SK-N-SH treated with all-trans-retinoic acid at 6 μM for 48 hours (cell line): Measurements from ENCODE around the gene OSM.

Experiments used
- ARNTL ChIP-seq: fragments of 450-650 bp; formaldehyde crosslinking; IDR thresholded peaks from 2 replicates; pipeline ENCODE4 v1.5.0; 2020; ENCODE audit warnings: low read depth, mild to moderate bottlenecking, moderate library complexity, borderline replicate concordance
- BACH2 ChIP-seq: fragments of 250-450 bp; sonication (Bioruptor Pico); IDR thresholded peaks from 2 replicates; pipeline ENCODE4 v1.9.0; 2021; ENCODE audit warnings: mild to moderate bottlenecking, borderline replicate concordance
- GLIS3 ChIP-seq: fragments of 250-450 bp; sonication (Bioruptor Pico); IDR thresholded peaks from 2 replicates; pipeline ENCODE4 v1.5.0; 2020; ENCODE audit warnings: mild to moderate bottlenecking, moderate library complexity
- OSR1 ChIP-seq: fragments of 250-450 bp; sonication (Bioruptor Pico); IDR thresholded peaks from 2 replicates; pipeline ENCODE4 v1.8.0; 2022; ENCODE audit warnings: moderate library complexity, mild to moderate bottlenecking, inconsistent platforms
- PPARA ChIP-seq: fragments of 250-450 bp; sonication (Bioruptor Pico); IDR thresholded peaks from 2 replicates; pipeline ENCODE4 v1.5.0; 2020; ENCODE audit warnings: mild to moderate bottlenecking, borderline replicate concordance
- RARB ChIP-seq: fragments of 250-450 bp; sonication (Bioruptor Pico); IDR thresholded peaks from 2 replicates; pipeline ENCODE4 v1.8.0; 2021; ENCODE audit warnings: mild to moderate bottlenecking, moderate library complexity
- ZFP3 ChIP-seq: fragments of 250-450 bp; sonication (Bioruptor Pico); IDR thresholded peaks from 2 replicates; pipeline ENCODE4 v1.5.0; 2020; ENCODE audit warnings: mild to moderate bottlenecking, moderate library complexity
- ZFP30 ChIP-seq: fragments of 450-650 bp; formaldehyde crosslinking; IDR thresholded peaks from 2 replicates; pipeline ENCODE4 v1.5.0; 2022; ENCODE audit warnings: mild to moderate bottlenecking, moderate library complexity
- TF ChIP-seq, protein P1 (sequence below): fragments of 250-450 bp; sonication (Bioruptor Pico); IDR thresholded peaks from 2 replicates; pipeline ENCODE4 v1.8.0; 2021; ENCODE audit warnings: low read depth, mild to moderate bottlenecking, moderate library complexity, borderline replicate concordance
- TF ChIP-seq, protein P2 (sequence below): fragments of 250-450 bp; sonication (Bioruptor Pico); IDR thresholded peaks from 2 replicates; pipeline ENCODE4 v1.8.0; 2020; ENCODE audit warnings: mild to moderate bottlenecking, moderate library complexity, borderline replicate concordance
- TF ChIP-seq, protein P3 (sequence below): fragments of 250-450 bp; sonication (Bioruptor Pico); IDR thresholded peaks from 2 replicates; pipeline ENCODE4 v1.5.1; 2020; ENCODE audit warnings: low read depth, mild to moderate bottlenecking, moderate library complexity
- TF ChIP-seq, protein P4 (sequence below): fragments of 250-450 bp; sonication (Bioruptor Pico); IDR thresholded peaks from 2 replicates; pipeline ENCODE4 v1.5.1; 2021; ENCODE audit warnings: mild to moderate bottlenecking, moderate library complexity

DNA sequence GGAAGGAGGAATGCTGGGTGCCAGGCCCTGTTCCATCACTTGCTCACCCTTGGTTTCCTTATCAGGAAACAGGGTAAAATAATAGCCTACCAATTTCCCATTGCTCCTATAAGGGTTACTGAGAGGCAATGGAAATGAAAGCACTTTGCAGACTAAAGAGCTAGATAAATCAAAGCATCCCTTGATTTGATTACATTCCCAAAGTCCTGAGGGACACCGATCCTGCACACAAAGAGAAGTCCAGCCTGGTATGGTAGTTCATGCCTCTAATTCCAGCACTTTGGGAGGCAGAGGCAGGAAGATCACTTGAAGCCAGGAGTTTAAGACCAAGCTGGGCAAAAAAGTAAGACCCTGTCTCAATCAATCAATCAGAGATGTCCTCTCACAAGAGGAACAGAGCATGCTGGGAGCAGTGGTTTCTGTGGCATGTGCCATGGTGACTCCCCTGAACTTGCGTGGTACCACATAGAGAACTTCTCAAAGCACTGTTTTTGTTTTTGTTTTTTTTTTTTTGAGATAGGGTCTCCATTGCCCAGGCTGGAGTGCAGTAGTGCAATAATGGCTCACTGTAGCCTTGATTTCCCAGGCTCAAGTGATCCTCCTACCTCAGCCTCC is 49.4 kb upstream of the OSM start:
- TF ChIP-seq PPARA: no peak
- TF ChIP-seq, protein P1, sequence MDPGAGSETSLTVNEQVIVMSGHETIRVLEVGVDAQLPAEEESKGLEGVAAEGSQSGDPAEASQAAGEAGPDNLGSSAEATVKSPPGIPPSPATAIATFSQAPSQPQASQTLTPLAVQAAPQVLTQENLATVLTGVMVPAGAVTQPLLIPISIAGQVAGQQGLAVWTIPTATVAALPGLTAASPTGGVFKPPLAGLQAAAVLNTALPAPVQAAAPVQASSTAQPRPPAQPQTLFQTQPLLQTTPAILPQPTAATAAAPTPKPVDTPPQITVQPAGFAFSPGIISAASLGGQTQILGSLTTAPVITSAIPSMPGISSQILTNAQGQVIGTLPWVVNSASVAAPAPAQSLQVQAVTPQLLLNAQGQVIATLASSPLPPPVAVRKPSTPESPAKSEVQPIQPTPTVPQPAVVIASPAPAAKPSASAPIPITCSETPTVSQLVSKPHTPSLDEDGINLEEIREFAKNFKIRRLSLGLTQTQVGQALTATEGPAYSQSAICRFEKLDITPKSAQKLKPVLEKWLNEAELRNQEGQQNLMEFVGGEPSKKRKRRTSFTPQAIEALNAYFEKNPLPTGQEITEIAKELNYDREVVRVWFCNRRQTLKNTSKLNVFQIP (CRISPR knock-in tag): no peak
- TF ChIP-seq RARB (CRISPR knock-in tag): no peak
- TF ChIP-seq ZFP30: no peak
- TF ChIP-seq, protein P2, sequence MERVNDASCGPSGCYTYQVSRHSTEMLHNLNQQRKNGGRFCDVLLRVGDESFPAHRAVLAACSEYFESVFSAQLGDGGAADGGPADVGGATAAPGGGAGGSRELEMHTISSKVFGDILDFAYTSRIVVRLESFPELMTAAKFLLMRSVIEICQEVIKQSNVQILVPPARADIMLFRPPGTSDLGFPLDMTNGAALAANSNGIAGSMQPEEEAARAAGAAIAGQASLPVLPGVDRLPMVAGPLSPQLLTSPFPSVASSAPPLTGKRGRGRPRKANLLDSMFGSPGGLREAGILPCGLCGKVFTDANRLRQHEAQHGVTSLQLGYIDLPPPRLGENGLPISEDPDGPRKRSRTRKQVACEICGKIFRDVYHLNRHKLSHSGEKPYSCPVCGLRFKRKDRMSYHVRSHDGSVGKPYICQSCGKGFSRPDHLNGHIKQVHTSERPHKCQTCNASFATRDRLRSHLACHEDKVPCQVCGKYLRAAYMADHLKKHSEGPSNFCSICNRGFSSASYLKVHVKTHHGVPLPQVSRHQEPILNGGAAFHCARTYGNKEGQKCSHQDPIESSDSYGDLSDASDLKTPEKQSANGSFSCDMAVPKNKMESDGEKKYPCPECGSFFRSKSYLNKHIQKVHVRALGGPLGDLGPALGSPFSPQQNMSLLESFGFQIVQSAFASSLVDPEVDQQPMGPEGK (CRISPR knock-in tag): no peak
- TF ChIP-seq OSR1 (CRISPR knock-in tag): no peak
- TF ChIP-seq BACH2 (CRISPR knock-in tag): no peak
- TF ChIP-seq, protein P3, sequence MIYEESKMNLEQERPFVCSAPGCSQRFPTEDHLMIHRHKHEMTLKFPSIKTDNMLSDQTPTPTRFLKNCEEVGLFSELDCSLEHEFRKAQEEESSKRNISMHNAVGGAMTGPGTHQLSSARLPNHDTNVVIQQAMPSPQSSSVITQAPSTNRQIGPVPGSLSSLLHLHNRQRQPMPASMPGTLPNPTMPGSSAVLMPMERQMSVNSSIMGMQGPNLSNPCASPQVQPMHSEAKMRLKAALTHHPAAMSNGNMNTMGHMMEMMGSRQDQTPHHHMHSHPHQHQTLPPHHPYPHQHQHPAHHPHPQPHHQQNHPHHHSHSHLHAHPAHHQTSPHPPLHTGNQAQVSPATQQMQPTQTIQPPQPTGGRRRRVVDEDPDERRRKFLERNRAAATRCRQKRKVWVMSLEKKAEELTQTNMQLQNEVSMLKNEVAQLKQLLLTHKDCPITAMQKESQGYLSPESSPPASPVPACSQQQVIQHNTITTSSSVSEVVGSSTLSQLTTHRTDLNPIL: no peak
- TF ChIP-seq GLIS3 (CRISPR knock-in tag): no peak
- TF ChIP-seq ZFP3: no peak
- TF ChIP-seq ARNTL (CRISPR knock-in tag): no peak
- TF ChIP-seq, protein P4, sequence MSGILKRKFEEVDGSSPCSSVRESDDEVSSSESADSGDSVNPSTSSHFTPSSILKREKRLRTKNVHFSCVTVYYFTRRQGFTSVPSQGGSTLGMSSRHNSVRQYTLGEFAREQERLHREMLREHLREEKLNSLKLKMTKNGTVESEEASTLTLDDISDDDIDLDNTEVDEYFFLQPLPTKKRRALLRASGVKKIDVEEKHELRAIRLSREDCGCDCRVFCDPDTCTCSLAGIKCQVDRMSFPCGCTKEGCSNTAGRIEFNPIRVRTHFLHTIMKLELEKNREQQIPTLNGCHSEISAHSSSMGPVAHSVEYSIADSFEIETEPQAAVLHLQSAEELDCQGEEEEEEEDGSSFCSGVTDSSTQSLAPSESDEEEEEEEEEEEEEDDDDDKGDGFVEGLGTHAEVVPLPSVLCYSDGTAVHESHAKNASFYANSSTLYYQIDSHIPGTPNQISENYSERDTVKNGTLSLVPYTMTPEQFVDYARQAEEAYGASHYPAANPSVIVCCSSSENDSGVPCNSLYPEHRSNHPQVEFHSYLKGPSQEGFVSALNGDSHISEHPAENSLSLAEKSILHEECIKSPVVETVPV (CRISPR knock-in tag): no peak
